ENCODE data around the gene MED28. TPM values are rescaled to one million over a fixed set of nuclear protein-coding genes. Genes with fewer than 3 reads are reported as not detected.

The MED28 gene
- total RNA-seq, 1 experiment from 2014 or later, result 106 TPM

GRCh38 chr4:17605236-17605635, 9.2 kb upstream of the MED28 start (continued):
- no peak for TF ChIP-seq ZBTB43 (CRISPR knock-in tag; IDR thresholded peaks at IDR 0.05)
- no peak for TF ChIP-seq TCF7 (CRISPR knock-in tag; IDR thresholded peaks at IDR 0.05; ENCODE audit: low read depth)
- TF ChIP-seq TP53 (CRISPR knock-in tag; IDR thresholded peaks at IDR 0.05), result no peak
- no peak for TF ChIP-seq SMAD4 (CRISPR knock-in tag; IDR thresholded peaks at IDR 0.05)

- Mint-ChIP-seq H3K9me3 (no peaks in the 10 kb centered on the region), H3K27ac (peak overlapping the region; percentile 91), H3K4me3 (peak overlapping the region; percentile 99), H3K36me3 (peaks cover 12% of the 10 kb centered on the region), H3K27me3 (ENCODE audit: low read depth) (no peaks in the 10 kb centered on the region), H3K4me1 (peaks cover 17% of the 10 kb centered on the region)
- ATAC-seq (peak; percentile 60), DNase-seq (ENCODE audit: low spot score) (no peak)
- ChIA-PET CTCF (interaction anchor here (0.6 to 1.1 kb wide), 7 partner anchors 19 to 220 kb away, joined by 3 to 4 read pairs (median 3); partner anchors contain the start of gene LAP3), POLR2A (interaction anchor here (0.5 to 1.2 kb wide), 5 partner anchors 34 to 979 kb away, joined by 3 to 5 read pairs (median 4); no protein-coding TSS in a partner anchor)
- TF ChIP-seq ATF3 (CRISPR knock-in tag; conservative IDR thresholded peaks at IDR 0.05) (no peak), MXD4 (CRISPR knock-in tag; IDR thresholded peaks at IDR 0.05; ENCODE audit: borderline replicate concordance) (no peak), ZMAT4 (CRISPR knock-in tag; IDR thresholded peaks at IDR 0.05) (no peak), HMGXB4 (CRISPR knock-in tag; IDR thresholded peaks at IDR 0.05) (no peak), PREB (CRISPR knock-in tag; IDR thresholded peaks at IDR 0.05; ENCODE audit: borderline replicate concordance) (no peak), CTCF (IDR thresholded peaks at IDR 0.05) (no peak), ZBTB43 (CRISPR knock-in tag; IDR thresholded peaks at IDR 0.05) (no peak), ARID4B (CRISPR knock-in tag; IDR thresholded peaks at IDR 0.05; ENCODE audit: borderline replicate concordance) (no peak), SMAD4 (CRISPR knock-in tag; IDR thresholded peaks at IDR 0.05) (no peak), ZNF121 (CRISPR knock-in tag; IDR thresholded peaks at IDR 0.05) (no peak), ZSCAN18 (CRISPR knock-in tag; IDR thresholded peaks at IDR 0.05) (no peak), ZNF219 (CRISPR knock-in tag; IDR thresholded peaks at IDR 0.05; ENCODE audit: borderline replicate concordance) (no peak), MAX (CRISPR knock-in tag; IDR thresholded peaks at IDR 0.05) (no peak; the same call in 1 of the 2 replicates)
These were observed 553 bp upstream of the MED28 start for GRCh38 chr4:17613761-17614415.
